NOMO-1 (cell line): ENCODE measurements around the gene CYFIP2.
"Not testable (repeated sequence)": the region's sequence is repeated elsewhere in the genome, so short reads cannot be mapped to it uniquely, and the experiment has no call there.

Experiments
- DNase-seq, 2 experiments: peaks; one replicate each; lab custom pipeline; 2025; ENCODE audit not compliant: unreplicated experiment in 2 of 2; lab: John Stamatoyannopoulos, UW

CYFIP2 gene

DNA sequence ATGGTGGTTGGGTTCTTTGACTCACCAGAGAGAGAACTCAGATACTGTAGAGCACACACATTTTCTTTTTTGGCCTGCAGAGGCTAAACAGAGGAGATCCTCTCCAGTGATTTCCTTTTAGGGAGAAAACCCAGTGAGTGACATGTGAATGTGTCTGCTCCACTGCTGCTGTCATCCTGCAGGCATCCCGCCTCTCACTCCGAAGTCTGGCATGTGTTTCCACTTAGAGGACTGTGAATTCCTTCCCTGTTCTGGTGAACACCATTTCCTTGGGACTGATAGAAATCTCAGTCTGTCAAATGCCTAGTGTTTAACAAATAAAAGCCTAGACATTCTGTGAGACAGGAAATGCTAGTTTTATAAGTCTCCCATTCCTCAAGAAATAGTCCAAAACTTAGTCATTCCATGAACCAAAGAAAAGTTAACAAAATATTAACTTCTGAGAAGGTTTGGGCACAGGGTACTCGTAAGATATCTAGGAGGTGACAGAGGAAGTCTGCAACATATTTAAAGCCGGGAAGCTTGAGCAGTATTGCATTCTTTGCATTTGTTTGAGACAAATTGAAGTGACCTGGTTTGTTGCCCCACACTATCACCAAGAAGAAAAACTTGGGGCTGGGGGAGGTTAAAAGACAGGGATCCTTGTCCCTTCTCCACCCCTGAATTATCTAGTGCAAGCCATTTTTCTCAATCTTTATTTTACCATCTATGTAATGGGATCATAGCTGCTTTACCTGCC is 119.2 kb downstream of the CYFIP2 start:
- no peak for DNase-seq

DNA sequence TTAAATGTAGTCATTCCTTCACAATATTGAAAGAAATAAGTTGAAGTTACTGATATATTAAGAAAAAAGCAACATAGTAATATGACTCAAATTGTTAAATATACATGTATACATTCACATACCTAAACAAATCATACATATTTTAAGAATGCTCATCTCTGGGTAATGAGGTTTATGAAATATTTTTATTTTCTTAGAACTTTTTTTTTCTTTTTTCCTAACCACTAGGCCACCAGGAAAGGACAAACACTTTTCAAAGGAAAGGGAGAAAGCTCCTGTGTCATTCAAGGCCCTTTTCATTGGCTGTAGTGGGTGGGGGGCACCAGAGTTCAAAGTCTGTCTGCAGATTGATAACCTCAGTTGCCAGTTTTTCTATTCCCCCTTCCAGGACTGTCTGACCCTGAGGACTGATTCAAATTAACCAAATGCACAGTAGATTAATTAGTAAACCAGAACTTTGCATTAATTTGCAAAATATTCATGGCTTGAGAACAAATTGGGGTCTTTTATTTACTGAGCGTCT is 121.2 kb downstream of the CYFIP2 start:
- no peak for DNase-seq

DNA sequence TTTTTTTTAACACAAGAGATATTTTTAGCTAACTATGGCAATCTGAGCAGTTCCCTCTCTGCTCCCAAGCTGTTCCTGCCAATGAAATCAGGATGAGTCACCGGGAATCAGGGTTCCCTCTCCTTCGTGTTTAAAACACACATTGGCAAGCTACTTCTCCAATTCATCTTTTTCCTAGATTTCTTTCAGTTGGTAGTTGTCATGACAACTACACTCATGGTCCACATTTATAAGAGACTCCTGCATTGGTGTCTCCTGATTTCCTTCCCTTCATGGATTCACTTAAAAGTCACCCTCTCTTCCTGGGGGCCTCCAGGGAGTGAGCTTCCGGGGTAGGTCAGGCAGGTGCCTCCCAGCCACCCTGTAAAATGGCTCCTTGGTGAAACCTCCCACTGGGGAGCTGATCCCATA is 121.8 kb downstream of the CYFIP2 start:
- no peak for DNase-seq

DNA sequence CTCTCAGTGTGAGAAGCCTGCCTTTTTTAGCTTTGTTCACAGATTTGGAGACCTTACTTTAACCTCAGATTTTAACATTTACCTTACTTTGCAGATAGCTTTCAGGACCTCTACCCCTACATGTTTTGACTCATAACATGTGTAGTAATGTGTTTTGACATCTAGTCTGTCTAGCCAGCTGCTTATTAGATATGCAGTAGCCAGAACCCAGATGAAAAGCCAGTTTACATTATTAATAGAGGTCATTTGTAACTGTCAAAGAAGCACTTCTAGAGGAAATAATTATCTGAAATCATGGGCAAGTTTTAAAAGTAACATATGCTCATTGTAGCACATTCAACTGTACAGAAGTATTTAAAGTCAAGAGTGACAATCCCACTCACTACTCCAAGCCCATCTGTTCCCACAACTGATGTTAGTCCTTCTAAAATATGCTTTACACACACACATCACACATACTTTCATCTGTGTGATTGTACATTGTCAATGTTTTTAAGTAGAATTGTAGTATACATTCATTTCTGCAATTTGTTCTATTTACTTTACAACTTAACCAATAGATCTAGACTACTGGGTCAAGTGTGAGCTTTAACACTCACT is 122.3 kb downstream of the CYFIP2 start:
- no peak for DNase-seq

DNA sequence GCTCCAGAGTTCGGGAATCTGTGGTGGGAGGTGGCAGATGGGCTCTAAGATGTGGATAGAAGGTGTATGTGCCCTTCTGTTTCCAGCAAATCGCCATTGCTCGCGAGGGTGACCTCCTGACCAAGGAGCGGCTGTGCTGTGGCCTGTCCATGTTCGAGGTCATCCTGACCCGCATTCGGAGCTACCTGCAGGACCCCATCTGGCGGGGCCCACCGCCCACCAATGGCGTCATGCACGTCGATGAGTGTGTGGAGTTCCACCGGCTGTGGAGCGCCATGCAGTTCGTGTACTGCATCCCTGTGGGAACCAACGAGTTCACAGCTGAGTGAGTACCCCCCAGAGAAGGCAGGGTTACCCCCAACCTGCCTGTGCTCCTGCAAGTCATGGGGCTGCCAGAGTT is 123.2 kb downstream of the CYFIP2 start:
- DNase-seq = no peak

DNA sequence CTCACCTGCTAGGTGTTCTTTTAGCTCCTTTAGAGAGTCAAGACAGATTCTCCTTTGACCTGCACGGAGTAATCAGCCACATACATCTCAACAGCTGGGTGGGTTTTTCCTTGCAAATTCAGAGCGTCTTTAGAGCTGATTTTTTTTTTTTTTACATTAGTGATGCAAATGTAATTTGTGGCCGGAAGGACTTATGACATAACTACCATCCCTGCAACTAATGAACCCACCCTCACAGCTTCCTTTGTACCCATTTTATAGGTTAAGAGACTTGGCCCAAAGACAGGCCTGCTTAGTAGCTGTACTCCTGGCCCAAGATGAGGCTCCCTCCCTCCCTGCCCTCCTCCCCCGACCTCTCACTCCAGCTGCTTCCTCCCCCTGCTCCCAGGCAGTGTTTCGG is 124.2 kb downstream of the CYFIP2 start:
- peak; percentile 35 to 54 for DNase-seq

DNA sequence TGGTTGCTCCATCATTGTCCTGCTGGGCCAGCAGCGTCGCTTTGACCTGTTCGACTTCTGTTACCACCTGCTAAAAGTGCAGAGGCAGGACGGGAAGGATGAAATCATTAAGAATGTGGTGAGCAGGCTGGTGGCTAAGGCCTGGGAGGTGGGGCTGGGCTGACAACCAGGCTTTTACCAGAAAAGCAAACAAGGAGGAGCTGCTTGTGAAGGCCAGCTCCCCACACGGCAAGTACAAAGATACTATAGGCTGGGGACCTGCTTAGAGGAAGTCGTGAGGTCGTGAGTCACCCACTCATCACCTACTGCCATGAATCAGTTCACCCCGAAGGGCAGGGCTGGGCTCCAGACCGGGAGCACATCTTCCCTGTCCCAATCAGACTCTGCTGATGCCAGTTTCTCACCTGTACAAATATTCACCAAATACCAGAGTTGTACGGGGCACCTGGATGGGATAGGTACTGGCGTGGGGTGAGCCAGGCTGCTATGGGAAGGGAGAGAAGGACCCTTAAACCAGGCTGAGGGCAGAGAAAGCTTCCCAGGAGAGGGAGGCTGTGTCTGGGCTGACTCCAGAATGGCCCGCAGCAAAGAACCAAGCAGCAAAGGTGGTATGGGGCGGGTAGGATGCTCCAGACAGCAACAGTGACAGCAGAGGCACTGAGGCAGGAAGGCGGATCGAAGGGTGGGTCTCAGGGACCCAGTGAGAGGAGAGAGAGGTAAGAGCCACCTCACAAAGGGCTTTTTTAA is 124.8 kb downstream of the CYFIP2 start:
- peak; percentile 81 to 83 for DNase-seq

DNA sequence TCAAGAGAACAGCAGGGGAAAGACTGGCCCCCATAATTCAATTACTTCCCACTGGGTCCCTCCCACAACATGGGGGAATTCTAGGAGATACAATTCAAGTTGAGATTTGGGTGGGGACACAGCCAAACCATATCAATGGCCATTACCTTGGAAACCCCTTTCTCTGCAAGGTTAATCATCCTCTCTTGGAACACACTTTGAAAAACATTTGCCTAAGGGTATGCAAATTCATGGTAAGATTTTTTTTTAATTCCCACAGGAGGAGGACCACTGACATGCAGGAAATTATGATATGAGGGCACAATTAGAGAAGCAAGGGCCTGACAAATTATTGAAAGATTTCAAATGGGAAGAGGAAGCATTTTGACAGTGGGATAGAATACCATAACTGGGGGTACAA is 132.4 kb downstream of the CYFIP2 start:
- no peak for DNase-seq

DNA sequence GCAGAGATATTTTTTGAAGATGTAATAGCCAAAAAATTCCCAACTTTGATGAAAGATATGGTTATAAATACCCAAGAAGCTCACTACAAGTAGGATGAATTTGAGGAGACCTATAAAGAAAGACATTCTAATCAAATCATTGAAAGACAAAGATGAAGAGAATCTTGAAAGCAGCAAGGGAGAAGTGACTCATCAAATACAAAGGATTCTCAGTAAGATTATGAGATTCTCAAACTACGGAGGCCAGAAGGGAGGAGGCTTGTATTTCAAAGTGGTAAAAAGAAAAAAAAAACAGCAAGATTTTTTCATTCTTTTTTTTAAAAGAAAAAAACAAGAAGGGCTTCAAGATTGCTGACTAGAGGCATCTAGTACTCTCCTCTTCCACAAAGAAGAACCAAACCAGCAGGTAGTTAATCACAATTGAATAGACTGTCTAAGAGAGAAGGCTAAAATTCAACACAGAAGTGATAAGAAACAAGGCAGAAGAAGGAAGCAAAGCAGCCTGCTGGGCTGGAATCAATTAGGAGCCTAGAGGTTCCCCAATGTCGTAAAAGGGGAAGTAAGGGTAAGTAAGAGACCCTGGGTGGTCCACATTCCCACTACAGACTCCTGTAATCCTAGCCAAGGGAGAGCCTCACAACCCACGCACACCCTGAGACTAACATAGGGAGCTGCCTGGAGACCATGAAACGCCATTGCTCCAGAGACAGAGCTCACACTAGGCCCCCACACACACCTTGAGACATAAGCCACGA is 135.0 kb downstream of the CYFIP2 start:
- DNase-seq = no peak

DNA sequence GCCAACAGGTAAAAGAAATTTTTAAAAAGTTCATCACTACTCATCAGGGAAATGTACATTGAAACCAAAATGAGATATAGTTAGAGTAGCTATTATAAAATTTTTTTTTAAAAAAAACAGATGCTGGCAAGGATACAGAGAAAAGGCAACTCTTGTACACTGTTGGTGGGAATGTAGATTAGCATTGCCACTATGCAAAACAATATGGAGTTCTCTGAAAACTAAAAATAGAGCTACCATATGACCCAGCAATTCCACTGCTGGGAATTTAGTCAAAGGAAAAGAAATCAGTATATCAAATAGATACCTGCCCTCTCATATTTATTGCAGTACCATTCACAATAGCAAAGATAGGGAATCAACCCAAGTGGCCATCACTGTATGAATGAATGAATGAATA is 149.9 kb downstream of the CYFIP2 start:
- DNase-seq = no peak

DNA sequence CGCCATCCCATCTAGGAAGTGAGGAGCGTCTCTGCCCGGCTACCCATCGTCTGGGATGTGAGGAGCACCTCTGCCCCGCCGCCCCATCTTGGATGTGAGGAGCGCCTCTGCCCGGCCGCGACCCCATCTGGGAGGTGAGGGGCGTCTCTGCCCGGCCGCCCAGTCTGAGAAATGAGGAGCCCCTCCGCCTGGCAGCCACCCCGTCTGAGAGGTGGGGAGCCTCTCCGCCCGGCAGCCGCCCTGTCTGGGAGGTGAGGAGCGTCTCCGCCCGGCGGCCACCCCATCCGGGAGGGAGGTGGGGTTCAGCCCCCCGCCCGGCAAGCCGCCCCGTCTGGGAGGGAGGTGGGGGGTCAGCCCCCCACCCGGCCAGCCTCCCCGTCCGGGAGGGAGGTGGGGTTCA is 153.6 kb downstream of the CYFIP2 start:
- not testable (repeated sequence) for DNase-seq

DNA sequence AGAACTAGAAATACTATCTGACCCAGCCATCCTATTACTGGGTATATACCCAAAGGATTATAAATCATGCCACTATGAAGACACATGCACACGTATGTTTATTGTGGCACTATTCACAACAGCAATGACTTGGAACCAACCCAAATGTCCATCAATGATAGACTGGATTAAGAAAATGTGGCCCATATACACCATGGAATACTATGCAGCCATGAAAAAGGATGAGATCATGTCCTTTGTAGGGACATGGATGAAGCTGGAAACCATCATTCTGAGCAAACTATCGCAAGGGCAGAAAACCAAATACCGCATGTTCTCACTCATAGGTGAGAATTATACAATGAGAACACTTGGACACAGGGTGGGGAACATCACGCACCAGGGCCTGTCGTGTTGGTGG is 164.0 kb downstream of the CYFIP2 start:
- not testable (repeated sequence) for DNase-seq

DNA sequence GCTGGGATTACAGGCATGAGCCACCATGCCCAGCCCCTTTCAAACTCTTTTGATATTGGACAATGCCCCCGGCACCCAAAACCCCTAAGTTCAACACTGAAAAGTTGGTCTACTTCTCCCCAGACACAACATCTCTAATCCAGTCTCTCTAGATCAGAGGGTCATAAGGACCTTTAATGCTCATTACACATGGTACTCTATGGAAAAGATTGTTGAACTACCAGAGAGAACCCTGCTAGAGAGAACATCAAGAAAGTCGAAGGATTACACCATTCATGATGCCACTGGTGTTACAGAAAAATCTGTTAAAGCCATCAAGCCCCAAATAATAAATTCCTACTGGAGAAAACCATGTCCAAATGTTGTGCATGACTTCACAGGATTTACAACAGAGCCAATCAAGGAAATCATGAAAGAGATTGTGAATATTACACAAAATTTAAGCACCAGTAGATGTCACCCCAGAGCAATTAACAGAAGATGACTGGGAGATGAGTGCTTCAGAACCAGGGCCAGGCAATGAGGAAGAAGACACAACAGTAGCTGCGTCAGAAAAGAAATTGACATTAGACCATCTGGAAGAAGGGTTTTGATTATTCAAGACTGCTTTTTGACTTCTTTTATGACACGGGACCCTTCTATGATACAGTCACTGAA is 165.7 kb downstream of the CYFIP2 start:
- DNase-seq = peak; percentile 58 to 87

DNA sequence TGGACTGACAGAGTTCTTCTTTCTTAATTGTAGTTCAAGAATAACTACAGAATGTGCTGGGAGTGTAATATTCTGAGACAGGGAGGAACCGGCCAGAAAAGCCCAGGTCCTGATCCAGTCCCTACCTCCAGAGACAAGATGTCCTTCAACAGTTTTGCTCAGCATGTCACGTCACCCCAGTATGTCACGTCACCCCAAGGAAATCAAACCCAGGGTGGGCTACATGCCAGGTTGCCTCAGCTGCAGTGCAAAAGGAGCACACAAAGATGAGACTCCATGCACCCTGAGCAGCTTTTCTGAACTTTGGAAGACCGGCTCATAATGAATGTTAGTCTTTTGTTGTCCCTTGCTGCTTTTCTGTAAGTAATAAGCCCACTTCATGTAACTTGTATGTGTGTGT is 168.2 kb downstream of the CYFIP2 start:
- no peak for DNase-seq

DNA sequence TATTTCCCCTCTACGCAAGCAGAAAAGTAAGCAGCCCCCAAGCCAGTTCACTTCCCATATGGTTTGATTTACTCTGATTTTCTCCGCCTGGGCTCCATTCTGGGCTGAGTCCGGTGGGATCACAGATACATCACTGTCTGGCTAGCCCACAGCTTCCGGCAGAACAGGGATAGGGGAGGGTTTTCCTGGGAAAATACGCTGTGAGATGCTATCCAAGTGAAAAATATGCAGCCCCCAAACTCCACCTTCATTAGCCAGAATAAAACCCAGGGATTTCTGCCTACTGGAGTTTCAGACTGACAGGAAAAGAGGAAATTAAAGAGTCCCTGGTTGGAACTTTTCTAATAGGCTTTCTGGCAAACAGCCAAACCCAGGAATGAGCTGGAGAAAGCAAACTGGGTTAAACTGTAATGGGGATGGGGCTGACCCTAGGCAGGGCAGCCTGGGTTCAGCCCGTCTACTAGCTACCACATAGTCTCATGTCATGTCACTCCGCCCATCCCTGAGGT is 177.2 kb downstream of the CYFIP2 start:
- no peak for DNase-seq

DNA sequence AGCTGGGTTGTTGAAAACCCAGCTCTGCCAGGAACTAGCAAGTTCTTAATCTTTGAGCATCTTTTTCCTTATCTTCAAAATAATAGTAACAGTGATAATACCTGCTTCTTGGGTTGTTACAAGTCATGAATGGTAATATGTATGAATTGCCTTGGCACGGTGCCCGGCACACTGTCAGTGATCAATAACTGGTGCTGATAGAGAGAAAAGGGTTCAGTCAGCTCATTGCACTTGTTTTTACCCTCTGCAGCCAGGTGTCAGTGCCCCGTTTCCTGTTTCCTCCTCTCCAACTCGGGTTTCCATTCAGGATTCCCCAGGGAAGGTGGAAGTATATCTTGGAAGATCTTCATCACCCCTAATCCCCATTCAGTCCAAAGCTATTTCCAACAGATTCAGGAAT is 178.3 kb downstream of the CYFIP2 start:
- no peak for DNase-seq
